Ovary (tissue), 3 donors: ENCODE data around the gene PITX2.

Experiments used
- CTCF ChIP-seq, 3 donors: fragments of 450-650 bp in 2 of 3; fragments of 200-600 bp in 1 of 3; IDR thresholded peaks; one replicate each; pipeline versions ENCODE4 v1.5.1 to v1.8.0; 2016 to 2022; ENCODE audit warnings: antibody characterized with exemption in 3 of 3, mild to moderate bottlenecking in 1 of 3
- EP300 ChIP-seq: sonication (generic); formaldehyde crosslinking; IDR thresholded peaks from one replicate; pipeline ENCODE4 v1.6.1; 2017; ENCODE audit warnings: antibody characterized with exemption
- POLR2A ChIP-seq: fragments of 450-650 bp; IDR thresholded peaks from one replicate; pipeline ENCODE4 v1.6.1; 2017; ENCODE audit warnings: antibody characterized with exemption, mild to moderate bottlenecking, moderate library complexity
- donor health status: DM: no; HTN: no; CAD: no.

- TF ChIP-seq CTCF (IDR thresholded peaks at IDR 0.05) = no peak
- TF ChIP-seq POLR2A = no peak
- TF ChIP-seq EP300 = no peak
Measured at GRCh38 chr4:110617646-110618580, 5.0 kb downstream of the PITX2 start.
